OCI-LY7 (cell line): ENCODE measurements around the gene MACROD1. TPM values are rescaled to one million over a fixed set of nuclear protein-coding genes. Genes with fewer than 3 reads are reported as not detected.
A peak's percentile ranks its signal among the peaks of the same experiment; 100 is the strongest.

Source experiments
- BruUV-seq: library from RNA; stranded (reverse); fragments of 400-500 nt; replicated peaks from 2 replicates; lab custom pipeline; 2021; lab: Mats Ljungman, UMichigan
- CTCF ChIA-PET: fragments of 300-600 bp; sonication (Branson Sonifier 250); formaldehyde crosslinking; loops from one replicate; lab custom pipeline; 2022; ENCODE audit warnings: antibody characterized with exemption; ENCODE audit not compliant: unreplicated experiment; lab: Charles Lee
- POLR2A ChIA-PET: fragments of 300-600 bp; sonication (Branson Sonifier 250); formaldehyde crosslinking; loops from one replicate; lab custom pipeline; 2022; ENCODE audit warnings: antibody characterized with exemption; lab: Charles Lee
- DNase-seq: peaks from one replicate; pipeline ENCODE4 v3.0.0-alpha.2; 2015; ENCODE audit warnings: low spot score
- H2AFZ ChIP-seq: fragments of 200-600 bp; sonication (generic), shearing (Covaris generic); 2 replicates; pipeline ENCODE4 v1.6.1; 2014; ENCODE audit warnings: mild to moderate bottlenecking, antibody characterized with exemption, low read length, moderate library complexity
- H3K27ac ChIP-seq: fragments of 200-600 bp; sonication (generic); 2 replicates; pipeline ENCODE4 v1.5.1; 2014; ENCODE audit warnings: mixed run types, low read depth, mild to moderate bottlenecking, moderate library complexity, low read length, inconsistent platforms; ENCODE audit not compliant: poor library complexity, severe bottlenecking
- H3K36me3 ChIP-seq: fragments of 200-600 bp; sonication (generic); 2 replicates; pipeline ENCODE4 v1.6.1; 2014; ENCODE audit warnings: mild to moderate bottlenecking, antibody characterized with exemption, low read length, moderate library complexity, mixed read lengths; ENCODE audit not compliant: insufficient read depth
- H3K4me1 ChIP-seq: fragments of 200-600 bp; sonication (generic); 2 replicates; pipeline ENCODE4 v1.5.1; 2014; ENCODE audit warnings: mild to moderate bottlenecking, low read length; ENCODE audit not compliant: insufficient read depth, poor library complexity, severe bottlenecking
- H3K4me2 ChIP-seq: fragments of 200-600 bp; sonication (generic); 2 replicates; pipeline ENCODE4 v1.6.1; 2014; ENCODE audit warnings: mild to moderate bottlenecking, low read length
- H3K4me3 ChIP-seq: fragments of 200-600 bp; sonication (generic); 2 replicates; pipeline ENCODE4 v1.5.1; 2014; ENCODE audit warnings: mild to moderate bottlenecking, low read depth, low read length; ENCODE audit not compliant: poor library complexity, severe bottlenecking
- H3K79me2 ChIP-seq: fragments of 200-600 bp; sonication (generic); 2 replicates; pipeline ENCODE4 v1.6.1; 2016; ENCODE audit warnings: low read depth, mild to moderate bottlenecking, low read length, moderate library complexity, mixed read lengths; ENCODE audit not compliant: insufficient read depth
- H3K9me2 ChIP-seq: fragments of 200-600 bp; sonication (generic); 2 replicates; pipeline ENCODE4 v1.6.1; 2016; ENCODE audit warnings: mild to moderate bottlenecking, low read length, mixed read lengths; ENCODE audit not compliant: insufficient read depth
- H3K9me3 ChIP-seq: fragments of 200-600 bp; sonication (generic); 2 replicates; pipeline ENCODE4 v1.6.1; 2014; ENCODE audit warnings: mild to moderate bottlenecking, mixed run types, low read length, mixed read lengths
- H4K20me1 ChIP-seq: fragments of 200-600 bp; sonication (generic); 2 replicates; pipeline ENCODE4 v1.6.1; 2014; ENCODE audit warnings: mild to moderate bottlenecking, antibody characterized with exemption, low read length, moderate library complexity, mixed read lengths; ENCODE audit not compliant: insufficient read depth
- EZH2phosphoT487 ChIP-seq: fragments of 200-600 bp; sonication (generic); IDR thresholded peaks from 2 replicates; pipeline ENCODE4 v1.6.1; 2018; ENCODE audit warnings: low read depth, borderline replicate concordance, mild to moderate bottlenecking, mixed run types, antibody characterized with exemption, low read length, moderate library complexity, mixed read lengths
- intact Hi-C: fragments of 100-400 bp; cut with micrococcal nuclease; formaldehyde crosslinking; loops from one replicate; pipeline ENCODE4 v1.10.0; 2022; ENCODE audit not compliant: unreplicated experiment
- small RNA-seq: library from RNA; depleted of rRNA; stranded (forward); fragments of <200 nt; gene quantifications from one replicate; pipeline ENCODE3, GENCODE V24; 2014
- total RNA-seq, 2 experiments: library from RNA; depleted of rRNA in 1 of 2; stranded (reverse); fragments of >200 nt in 1 of 2; shearing (Covaris generic) in 1 of 2; gene quantifications; 2 replicates each; pipeline ENCODE4 v1.2.3, GENCODE V29; 2014 to 2022

MACROD1 gene
- total RNA-seq, 2 experiments from 2014 or later = 14.7 to 25.4 TPM

DNA sequence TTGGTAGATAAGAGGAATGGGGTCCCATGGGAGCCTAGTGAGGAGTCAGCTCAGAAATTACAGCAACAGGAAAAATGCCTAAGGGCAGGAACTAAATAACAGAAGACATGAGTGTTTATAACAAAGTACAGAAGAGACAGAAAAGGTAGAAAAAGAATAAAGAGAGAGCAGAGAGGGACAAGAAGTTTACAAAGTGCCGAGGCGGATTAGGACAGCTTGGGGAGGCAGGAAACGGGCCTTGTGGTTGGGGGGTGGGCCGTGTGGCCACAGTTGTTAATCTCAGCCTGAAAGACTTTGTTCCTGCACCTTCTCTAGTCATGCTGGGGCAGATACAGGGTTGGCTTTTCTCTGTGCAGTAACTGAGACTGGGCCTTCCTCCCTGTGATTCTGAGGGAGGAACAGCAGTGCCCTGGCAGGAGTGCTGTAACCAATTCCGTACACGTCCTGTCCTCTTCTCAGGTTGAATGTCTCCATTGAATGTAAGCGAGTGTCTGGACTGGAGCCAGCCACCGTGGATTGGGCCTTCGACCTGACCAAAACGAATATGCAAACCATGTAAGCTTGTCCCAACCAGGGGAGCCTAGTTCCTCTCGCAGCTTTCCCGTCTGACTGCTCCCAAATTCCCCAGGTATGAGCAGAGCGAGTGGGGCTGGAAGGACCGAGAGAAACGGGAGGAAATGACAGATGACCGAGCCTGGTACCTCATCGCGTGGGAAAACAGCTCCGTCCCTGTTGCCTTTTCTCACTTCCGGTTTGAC is 214.0 kb downstream of the MACROD1 start:
- H3K36me3 ChIP-seq = peaks cover 78% of the 10 kb centered on the region
- peak overlapping the region; percentile 10 for H3K27ac ChIP-seq
- H3K79me2 ChIP-seq = no peaks in the 10 kb centered on the region
- TF ChIP-seq EZH2phosphoT487 = no peak
- intact Hi-C loops = no loop called here
- H3K9me3 ChIP-seq = no peaks in the 10 kb centered on the region
- peak overlapping the region; percentile 5; the same call in 1 of the 2 replicates for H3K4me2 ChIP-seq
- CTCF ChIA-PET = no interaction called here
- peak; percentile 20 for DNase-seq
- no peak overlapping the region for H2AFZ ChIP-seq
- POLR2A ChIA-PET = interaction anchor here (1.1 kb wide), 2 partner anchors 11 to 34 kb away, joined by 3 to 4 read pairs; partner anchors contain the start of gene OTUB1
- H4K20me1 ChIP-seq = no peaks in the 10 kb centered on the region
- H3K9me2 ChIP-seq = no peaks in the 10 kb centered on the region
- no TSS peak for BruUV-seq
- H3K4me1 ChIP-seq = peaks cover 9% of the 10 kb centered on the region
- H3K4me3 ChIP-seq = no peak overlapping the region

Small RNA genes within 50 kb of the gene (small RNA-seq; reads per million reads assigned to genes)
- not detected for gene RNU6-45P

Other genes starting within 250 kb of the MACROD1 start
- 2.1 and 2.4 TPM in 2 replicates for gene RCOR2, start 248.9 kb downstream of the MACROD1 start, total RNA-seq (2014; rRNA removed; shearing (Covaris generic))
- gene RCOR2, start 248.9 kb downstream of the MACROD1 start, total RNA-seq (2022) = 2.4 and 3.2 TPM in 2 replicates
- gene NAA40, start 227.1 kb downstream of the MACROD1 start, total RNA-seq (2014; rRNA removed; shearing (Covaris generic)) = 24.5 and 34.5 TPM in 2 replicates
- 45.1 and 45.5 TPM in 2 replicates for gene NAA40, start 227.1 kb downstream of the MACROD1 start, total RNA-seq (2022)
- gene COX8A, start 191.5 kb downstream of the MACROD1 start, total RNA-seq (2014; rRNA removed; shearing (Covaris generic)) = 523 and 811 TPM in 2 replicates
- gene COX8A, start 191.5 kb downstream of the MACROD1 start, total RNA-seq (2022) = 373 and 448 TPM in 2 replicates
- 51.9 and 72.4 TPM in 2 replicates for gene OTUB1, start 179.7 kb downstream of the MACROD1 start, total RNA-seq (2014; rRNA removed; shearing (Covaris generic))
- gene OTUB1, start 179.7 kb downstream of the MACROD1 start, total RNA-seq (2022) = 88.1 and 88.5 TPM in 2 replicates
- not detected in 2 replicates for gene FLRT1, start 130.2 kb downstream of the MACROD1 start, total RNA-seq (2014; rRNA removed; shearing (Covaris generic))
- 0.11 TPM in 1 of 2 replicates, not detected in the other for gene FLRT1, start 130.2 kb downstream of the MACROD1 start, total RNA-seq (2022)
- 271 and 309 TPM in 2 replicates for gene STIP1, start 20.1 kb upstream of the MACROD1 start, total RNA-seq (2014; rRNA removed; shearing (Covaris generic))
- 186 and 240 TPM in 2 replicates for gene STIP1, start 20.1 kb upstream of the MACROD1 start, total RNA-seq (2022)
- 116 and 120 TPM in 2 replicates for gene FERMT3, start 40.6 kb upstream of the MACROD1 start, total RNA-seq (2014; rRNA removed; shearing (Covaris generic))
- gene FERMT3, start 40.6 kb upstream of the MACROD1 start, total RNA-seq (2022) = 167 and 201 TPM in 2 replicates
- gene TRPT1, start 60.1 kb upstream of the MACROD1 start, total RNA-seq (2014; rRNA removed; shearing (Covaris generic)) = 35.7 and 49.0 TPM in 2 replicates
- 40.1 and 40.6 TPM in 2 replicates for gene TRPT1, start 60.1 kb upstream of the MACROD1 start, total RNA-seq (2022)
- 54.6 and 81.4 TPM in 2 replicates for gene NUDT22, start 60.2 kb upstream of the MACROD1 start, total RNA-seq (2014; rRNA removed; shearing (Covaris generic))
- gene NUDT22, start 60.2 kb upstream of the MACROD1 start, total RNA-seq (2022) = 98.4 and 100 TPM in 2 replicates
- 14.1 and 19.2 TPM in 2 replicates for gene DNAJC4, start 64.4 kb upstream of the MACROD1 start, total RNA-seq (2014; rRNA removed; shearing (Covaris generic))
- 42.4 and 56.0 TPM in 2 replicates for gene DNAJC4, start 64.4 kb upstream of the MACROD1 start, total RNA-seq (2022)
- gene VEGFB, start 68.5 kb upstream of the MACROD1 start, total RNA-seq (2014; rRNA removed; shearing (Covaris generic)) = 35.3 and 46.3 TPM in 2 replicates
- 59.6 and 60.8 TPM in 2 replicates for gene VEGFB, start 68.5 kb upstream of the MACROD1 start, total RNA-seq (2022)
- gene FKBP2, start 75.0 kb upstream of the MACROD1 start, total RNA-seq (2014; rRNA removed; shearing (Covaris generic)) = 57.3 and 70.6 TPM in 2 replicates
- 39.7 and 45.5 TPM in 2 replicates for gene FKBP2, start 75.0 kb upstream of the MACROD1 start, total RNA-seq (2022)
- gene PPP1R14B, start 80.8 kb upstream of the MACROD1 start, total RNA-seq (2014; rRNA removed; shearing (Covaris generic)) = 198 and 219 TPM in 2 replicates
- gene PPP1R14B, start 80.8 kb upstream of the MACROD1 start, total RNA-seq (2022) = 207 and 223 TPM in 2 replicates
- gene PLCB3, start 85.4 kb upstream of the MACROD1 start, total RNA-seq (2014; rRNA removed; shearing (Covaris generic)) = 7.6 and 8.6 TPM in 2 replicates
- 10.3 and 12.4 TPM in 2 replicates for gene PLCB3, start 85.4 kb upstream of the MACROD1 start, total RNA-seq (2022)
- 43.3 and 74.2 TPM in 2 replicates for gene BAD, start 118.6 kb upstream of the MACROD1 start, total RNA-seq (2014; rRNA removed; shearing (Covaris generic))
- 19.3 and 21.2 TPM in 2 replicates for gene BAD, start 118.6 kb upstream of the MACROD1 start, total RNA-seq (2022)
- 18.3 and 19.5 TPM in 2 replicates for gene GPR137, start 119.7 kb upstream of the MACROD1 start, total RNA-seq (2014; rRNA removed; shearing (Covaris generic))
- 49.6 and 52.3 TPM in 2 replicates for gene GPR137, start 119.7 kb upstream of the MACROD1 start, total RNA-seq (2022)
- 0.95 TPM in 1 of 2 replicates, not detected in the other for gene KCNK4, start 125.2 kb upstream of the MACROD1 start, total RNA-seq (2014; rRNA removed; shearing (Covaris generic))
- 0.80 and 0.92 TPM in 2 replicates for gene KCNK4, start 125.2 kb upstream of the MACROD1 start, total RNA-seq (2022)
- gene CATSPERZ, start 134.2 kb upstream of the MACROD1 start, total RNA-seq (2014; rRNA removed; shearing (Covaris generic)) = 0.38 and 3.2 TPM in 2 replicates
- gene CATSPERZ, start 134.2 kb upstream of the MACROD1 start, total RNA-seq (2022) = 1.4 TPM in 1 of 2 replicates, not detected in the other
- 28.6 and 42.3 TPM in 2 replicates for gene ESRRA, start 139.4 kb upstream of the MACROD1 start, total RNA-seq (2014; rRNA removed; shearing (Covaris generic))
- 44.9 and 57.8 TPM in 2 replicates for gene ESRRA, start 139.4 kb upstream of the MACROD1 start, total RNA-seq (2022)
- 322 and 414 TPM in 2 replicates for gene TRMT112, start 151.4 kb upstream of the MACROD1 start, total RNA-seq (2014; rRNA removed; shearing (Covaris generic))
- 198 and 205 TPM in 2 replicates for gene TRMT112, start 151.4 kb upstream of the MACROD1 start, total RNA-seq (2022)
- 177 and 200 TPM in 2 replicates for gene PRDX5, start 152.0 kb upstream of the MACROD1 start, total RNA-seq (2014; rRNA removed; shearing (Covaris generic))
- 168 and 217 TPM in 2 replicates for gene PRDX5, start 152.0 kb upstream of the MACROD1 start, total RNA-seq (2022)
- 40.7 and 44.1 TPM in 2 replicates for gene CCDC88B, start 174.1 kb upstream of the MACROD1 start, total RNA-seq (2014; rRNA removed; shearing (Covaris generic))
- gene CCDC88B, start 174.1 kb upstream of the MACROD1 start, total RNA-seq (2022) = 61.5 and 67.2 TPM in 2 replicates
- gene RPS6KA4, start 193.0 kb upstream of the MACROD1 start, total RNA-seq (2014; rRNA removed; shearing (Covaris generic)) = 9.0 and 16.7 TPM in 2 replicates
- gene RPS6KA4, start 193.0 kb upstream of the MACROD1 start, total RNA-seq (2022) = 11.0 and 13.4 TPM in 2 replicates